GM19395 (cell line): Measurements from ENCODE around the gene TCP11L2.
"Not testable (repeated sequence)": the region's sequence is repeated elsewhere in the genome, so short reads cannot be mapped to it uniquely, and the experiment has no call there.

Experiments used
- ATAC-seq: cut with Tn5 transposase; IDR thresholded peaks from one replicate; pipeline ENCODE4 v1.9.1; 2021; ENCODE audit warnings: mild to moderate bottlenecking, moderate library complexity; ENCODE audit not compliant: unreplicated experiment

TCP11L2 gene

GRCh38 chr12:106341086-106341877 is 38.7 kb downstream of the TCP11L2 start:
- ATAC-seq = no peak

- ATAC-seq = no peak
Observed at GRCh38 chr12:106342397-106343213, 40.1 kb downstream of the TCP11L2 start.

GRCh38 chr12:106343214-106343528 is 40.6 kb downstream of the TCP11L2 start:
- ATAC-seq = no peak

- ATAC-seq = no peak
Observed at GRCh38 chr12:106344131-106344530, 41.6 kb downstream of the TCP11L2 start.

GRCh38 chr12:106345746-106346145 is 43.2 kb downstream of the TCP11L2 start:
- ATAC-seq = no peak

- ATAC-seq = no peak
Observed at GRCh38 chr12:106348411-106348810, 45.9 kb downstream of the TCP11L2 start.

- no peak for ATAC-seq
Observed at GRCh38 chr12:106353175-106353574, 50.6 kb downstream of the TCP11L2 start.

GRCh38 chr12:106357549-106358395 is 55.2 kb downstream of the TCP11L2 start, which contains the start of gene POLR3B:
POLR3B (plus strand) TSS chr12:106357748; CDS start chr12:106357880, 132 bp downstream.
- ATAC-seq = peak; percentile 90

GRCh38 chr12:106358396-106359241 is 56.1 kb downstream of the TCP11L2 start:
- ATAC-seq = peak; percentile 24

GRCh38 chr12:106359646-106360399 is 57.3 kb downstream of the TCP11L2 start:
- ATAC-seq = no peak

GRCh38 chr12:106360400-106360994 is 58.0 kb downstream of the TCP11L2 start:
- no peak for ATAC-seq

- no peak for ATAC-seq
Observed at GRCh38 chr12:106362971-106363370, 60.4 kb downstream of the TCP11L2 start.

- ATAC-seq = no peak
Observed at GRCh38 chr12:106364261-106364660, 61.7 kb downstream of the TCP11L2 start.

- ATAC-seq = no peak
Observed at GRCh38 chr12:106369624-106370346, 67.3 kb downstream of the TCP11L2 start.

GRCh38 chr12:106378788-106379187 is 76.3 kb downstream of the TCP11L2 start:
- ATAC-seq = no peak

GRCh38 chr12:106380954-106381353 is 78.4 kb downstream of the TCP11L2 start:
- no peak for ATAC-seq

- ATAC-seq = not testable (repeated sequence)
Observed at GRCh38 chr12:106381866-106382265, 79.3 kb downstream of the TCP11L2 start.

- no peak for ATAC-seq
Observed at GRCh38 chr12:106386813-106387535, 84.4 kb downstream of the TCP11L2 start.
